ENCODE results near the gene SLC18A3. TPM values are rescaled to one million over a fixed set of nuclear protein-coding genes. Genes with fewer than 3 reads are reported as not detected.

Gene SLC18A3
- total and polyA plus RNA-seq, 2 experiments from 2014 or later: 0.16 TPM; not detected in 1

- peaks cover under 1% of the 10 kb centered on the region; the same call in 1 of the 2 replicates for H3K4me1 ChIP-seq (ENCODE audit: insufficient read depth)
- no peaks in the 10 kb centered on the region for H3K9me2 ChIP-seq (ENCODE audit: insufficient read depth)
- no peaks in the 10 kb centered on the region for H3K79me2 ChIP-seq (replicated peaks; ENCODE audit: insufficient read depth)
- peak; percentile 31; the same call in 2 of the 3 replicates for ATAC-seq
- H3K36me3 ChIP-seq (ENCODE audit: insufficient read depth): peaks cover 7% of the 10 kb centered on the region; the same call in 1 of the 2 replicates
- H3K27ac Mint-ChIP-seq: no peak overlapping the region
- peaks cover 7% of the 10 kb centered on the region for H3K9me3 Mint-ChIP-seq
- peaks cover 6% of the 10 kb centered on the region for H3K4me1 Mint-ChIP-seq
- H3K4me3 ChIP-seq: no peak overlapping the region
- H3K27me3 ChIP-seq (ENCODE audit: insufficient read depth): no peaks in the 10 kb centered on the region
- no peak overlapping the region for H3K4me2 ChIP-seq
- H3K27ac ChIP-seq (ENCODE audit: low read depth): no peak overlapping the region
- H3F3A ChIP-seq (replicated peaks; ENCODE audit: low read depth): no peaks in the 10 kb centered on the region
- no peak overlapping the region for H2AFZ ChIP-seq
- peaks cover 9% of the 10 kb centered on the region for H3K27me3 Mint-ChIP-seq (ENCODE audit: insufficient read depth, low read depth, poor library complexity)
- no peak overlapping the region for H3K4me3 Mint-ChIP-seq
- DNase-seq (ENCODE audit: low spot score): no peak
- peaks cover 6% of the 10 kb centered on the region; the same call in 1 of the 3 replicates for H3K36me3 Mint-ChIP-seq (ENCODE audit: low read depth)
- TF ChIP-seq EZH2 (IDR thresholded peaks at IDR 0.05; ENCODE audit: low read depth, unreplicated experiment) (no peak), REST (IDR thresholded peaks at IDR 0.05; ENCODE audit: unreplicated experiment) (no peak), CTCF (conservative IDR thresholded peaks at IDR 0.05; ENCODE audit: low read depth in 2 of 2) (0 out of 4 replicates have a peak, but pooled peaks of 1 of the 2 experiments have one; percentile 1), STAT1 (IDR thresholded peaks at IDR 0.05; ENCODE audit: unreplicated experiment) (no peak), JUNB (IDR thresholded peaks at IDR 0.05; ENCODE audit: unreplicated experiment) (no peak), CREB1 (CRISPR knock-in tag; IDR thresholded peaks at IDR 0.05; ENCODE audit: low read depth) (no peak)
- no peaks in the 10 kb centered on the region for H4K20me1 ChIP-seq (replicated peaks; ENCODE audit: insufficient read depth)
Measured at GRCh38 chr10:49654036-49654693, 44.1 kb downstream of the SLC18A3 start.

GRCh38 chr10:49655099-49655498, 45.0 kb downstream of the SLC18A3 start:
- no peak overlapping the region for H2AFZ ChIP-seq
- H3K27me3 Mint-ChIP-seq (ENCODE audit: insufficient read depth, low read depth, poor library complexity): peaks cover 6% of the 10 kb centered on the region
- no peak for DNase-seq (ENCODE audit: low spot score)
- TF ChIP-seq CREB1 (CRISPR knock-in tag; IDR thresholded peaks at IDR 0.05; ENCODE audit: low read depth) (no peak), STAT1 (IDR thresholded peaks at IDR 0.05; ENCODE audit: unreplicated experiment) (no peak), EZH2phosphoT487 (IDR thresholded peaks at IDR 0.05; ENCODE audit: unreplicated experiment) (no peak), ZNF462 (CRISPR knock-in tag; IDR thresholded peaks at IDR 0.05) (no peak), EZH2 (IDR thresholded peaks at IDR 0.05; ENCODE audit: low read depth, unreplicated experiment) (no peak), ZNF114 (CRISPR knock-in tag; IDR thresholded peaks at IDR 0.05) (no peak)

More at GRCh38 chr10:49655099-49655498, 45.0 kb downstream of the SLC18A3 start:
- Mint-ChIP-seq H3K9me3 (peaks cover 14% of the 10 kb centered on the region), H3K4me3 (no peak overlapping the region), H3K4me1 (no peaks in the 10 kb centered on the region; the same call in 2 of the 3 replicates), H3K36me3 (ENCODE audit: low read depth) (peaks cover 8% of the 10 kb centered on the region; the same call in 1 of the 3 replicates), H3K27ac (no peak overlapping the region)
- ATAC-seq: no peak
- Histone ChIP-seq H4K20me1 (replicated peaks; ENCODE audit: insufficient read depth) (no peaks in the 10 kb centered on the region), H3K79me2 (replicated peaks; ENCODE audit: insufficient read depth) (no peaks in the 10 kb centered on the region), H3K4me3 (no peak overlapping the region), H3K27ac (ENCODE audit: low read depth) (no peak overlapping the region), H3K4me2 (no peak overlapping the region), H3K9me2 (ENCODE audit: insufficient read depth) (no peaks in the 10 kb centered on the region), H3F3A (replicated peaks; ENCODE audit: low read depth) (no peaks in the 10 kb centered on the region), H3K36me3 (ENCODE audit: insufficient read depth) (peaks cover 8% of the 10 kb centered on the region; the same call in 1 of the 2 replicates), H3K27me3 (ENCODE audit: insufficient read depth) (no peaks in the 10 kb centered on the region), H3K4me1 (ENCODE audit: insufficient read depth) (no peaks in the 10 kb centered on the region)

Data from GM23338 (cell line).